CMK (cell line): ENCODE data around the gene UNC45B.
"Not testable (repeated sequence)": the region's sequence is repeated elsewhere in the genome, so short reads cannot be mapped to it uniquely, and the experiment has no call there.

ENCODE experiments used
- DNase-seq: peaks from one replicate; pipeline ENCODE4 v3.0.0-alpha.2; 2010; ENCODE audit warnings: low read depth

UNC45B gene

GRCh38 chr17:35141681-35142466 lies 5.7 kb upstream of the UNC45B start, which contains the start of gene NLE1:
Gene NLE1, minus strand, starts transcription at chr17:35142303. Its CDS starts 28 bp downstream, at chr17:35142275.
- peak; percentile 73 for DNase-seq

GRCh38 chr17:35142467-35142796 lies 5.2 kb upstream of the UNC45B start:
- DNase-seq: no peak

- DNase-seq: no peak
These were observed 2.8 kb upstream of the UNC45B start for GRCh38 chr17:35144840-35145239.

- DNase-seq: no peak
These were observed 1.3 kb upstream of the UNC45B start for GRCh38 chr17:35146214-35146833.

- no peak for DNase-seq
These were observed 527 bp downstream of the UNC45B start for GRCh38 chr17:35148144-35148543.

- no peak for DNase-seq
These were observed 2.3 kb downstream of the UNC45B start for GRCh38 chr17:35149941-35150340.

GRCh38 chr17:35151080-35151479 lies 3.5 kb downstream of the UNC45B start:
- DNase-seq: not testable (repeated sequence)

- DNase-seq: no peak
These were observed 5.0 kb downstream of the UNC45B start for GRCh38 chr17:35152421-35153140.

GRCh38 chr17:35154196-35155165 lies 6.9 kb downstream of the UNC45B start:
- DNase-seq: no peak

- DNase-seq: no peak
These were observed 7.6 kb downstream of the UNC45B start for GRCh38 chr17:35155246-35155645.

GRCh38 chr17:35159940-35160339 lies 12.3 kb downstream of the UNC45B start:
- no peak for DNase-seq

GRCh38 chr17:35160354-35161201 lies 13.0 kb downstream of the UNC45B start:
- DNase-seq: no peak

GRCh38 chr17:35161281-35161761 lies 13.7 kb downstream of the UNC45B start:
- no peak for DNase-seq

GRCh38 chr17:35162755-35163154 lies 15.1 kb downstream of the UNC45B start:
- DNase-seq: no peak

- no peak for DNase-seq
These were observed 16.3 kb downstream of the UNC45B start for GRCh38 chr17:35163886-35164285.

GRCh38 chr17:35164716-35165115 lies 17.1 kb downstream of the UNC45B start:
- DNase-seq: no peak

GRCh38 chr17:35166526-35166925 lies 18.9 kb downstream of the UNC45B start:
- no peak for DNase-seq

- no peak for DNase-seq
These were observed 19.4 kb downstream of the UNC45B start for GRCh38 chr17:35167046-35167445.

- DNase-seq: no peak
These were observed 20.0 kb downstream of the UNC45B start for GRCh38 chr17:35167666-35168065.

GRCh38 chr17:35169835-35170363 lies 22.3 kb downstream of the UNC45B start:
- DNase-seq: no peak
